Caco-2 (cell line): ENCODE data around the gene NTNG1. TPM values are rescaled to one million over a fixed set of nuclear protein-coding genes. Genes with fewer than 3 reads are reported as not detected.

Source experiments
- BruUV-seq: library from RNA; stranded (reverse); fragments of 400-500 nt; replicated peaks from 2 replicates; lab custom pipeline; 2021; lab: Mats Ljungman, UMichigan
- CTCF ChIA-PET: fragments of 300-600 bp; sonication (Branson Sonifier 250); formaldehyde crosslinking; loops from one replicate; lab custom pipeline; 2022; ENCODE audit warnings: antibody characterized with exemption; lab: Charles Lee
- POLR2A ChIA-PET: fragments of 300-600 bp; sonication (Branson Sonifier 250); formaldehyde crosslinking; loops from one replicate; lab custom pipeline; 2022; ENCODE audit warnings: antibody characterized with exemption; lab: Charles Lee
- DNase-seq, 2 experiments: peaks; one replicate each; pipeline versions ENCODE4 v3.0.0 to v3.0.0-alpha.2; 2020 to 2022
- H3K27me3 ChIP-seq: replicated peaks from 2 replicates; pipeline ENCODE4 v1.6.0; 2011; ENCODE audit warnings: low read length; ENCODE audit not compliant: control insufficient read depth, insufficient read depth
- H3K36me3 ChIP-seq: 2 replicates; pipeline ENCODE4 v1.5.1; 2011; ENCODE audit warnings: low read length; ENCODE audit not compliant: control insufficient read depth, insufficient read depth
- H3K4me1 ChIP-seq: fragments of 250-450 bp; sonication (Bioruptor Pico); 2 replicates; pipeline ENCODE4 v1.5.1; 2020; ENCODE audit warnings: mild to moderate bottlenecking
- H3K4me3 ChIP-seq: 2 replicates; pipeline ENCODE4 v1.5.1; 2011; ENCODE audit warnings: low read depth, mild to moderate bottlenecking, control low read depth, low read length
- H3K9me3 ChIP-seq: fragments of 250-450 bp; sonication (Bioruptor Pico); 2 replicates; pipeline ENCODE4 v1.5.1; 2020; ENCODE audit warnings: mild to moderate bottlenecking, moderate library complexity
- H3K27ac Mint-ChIP-seq: one replicate; pipeline ENCODE4 v1.8.0; 2022; ENCODE audit warnings: mixed read lengths; ENCODE audit not compliant: unreplicated experiment
- H3K27me3 Mint-ChIP-seq: one replicate; pipeline ENCODE4 v1.8.0; 2022; ENCODE audit warnings: mixed read lengths; ENCODE audit not compliant: insufficient read depth, unreplicated experiment
- H3K36me3 Mint-ChIP-seq: one replicate; pipeline ENCODE4 v1.8.0; 2022; ENCODE audit warnings: mild to moderate bottlenecking, mixed read lengths; ENCODE audit not compliant: insufficient read depth, unreplicated experiment
- H3K4me1 Mint-ChIP-seq: one replicate; pipeline ENCODE4 v1.8.0; 2022; ENCODE audit warnings: low read depth, mixed read lengths; ENCODE audit not compliant: unreplicated experiment
- H3K4me3 Mint-ChIP-seq: one replicate; pipeline ENCODE4 v1.8.0; 2022; ENCODE audit warnings: mild to moderate bottlenecking, moderate library complexity, mixed read lengths; ENCODE audit not compliant: unreplicated experiment
- H3K9me3 Mint-ChIP-seq: one replicate; pipeline ENCODE4 v1.8.0; 2022; ENCODE audit warnings: mixed read lengths; ENCODE audit not compliant: unreplicated experiment
- CTCF ChIP-seq, 2 experiments: fragments of 200-600 bp in 1 of 2; IDR thresholded peaks; 1 replicate in 1 of 2; 2 replicates in 1 of 2; pipeline versions ENCODE4 v1.5.1 to v1.8.0; 2011 to 2022; ENCODE audit warnings: antibody characterized with exemption in 1 of 2, control low read depth in 1 of 2, inconsistent platforms in 1 of 2, low read depth in 1 of 2, low read length in 1 of 2, mild to moderate bottlenecking in 1 of 2, moderate library complexity in 1 of 2; ENCODE audit not compliant: insufficient read depth in 1 of 2, severe bottlenecking in 1 of 2, unreplicated experiment in 1 of 2
- intact Hi-C: fragments of 100-400 bp; cut with micrococcal nuclease; formaldehyde crosslinking; loops from one replicate; pipeline ENCODE4 v1.10.0; 2022; ENCODE audit not compliant: unreplicated experiment
- total RNA-seq: library from RNA; stranded (reverse); gene quantifications from 2 replicates; pipeline ENCODE4 v1.2.3, GENCODE V29; 2022

Gene NTNG1
- total RNA-seq, 1 experiment from 2014 or later: not detected

DNA sequence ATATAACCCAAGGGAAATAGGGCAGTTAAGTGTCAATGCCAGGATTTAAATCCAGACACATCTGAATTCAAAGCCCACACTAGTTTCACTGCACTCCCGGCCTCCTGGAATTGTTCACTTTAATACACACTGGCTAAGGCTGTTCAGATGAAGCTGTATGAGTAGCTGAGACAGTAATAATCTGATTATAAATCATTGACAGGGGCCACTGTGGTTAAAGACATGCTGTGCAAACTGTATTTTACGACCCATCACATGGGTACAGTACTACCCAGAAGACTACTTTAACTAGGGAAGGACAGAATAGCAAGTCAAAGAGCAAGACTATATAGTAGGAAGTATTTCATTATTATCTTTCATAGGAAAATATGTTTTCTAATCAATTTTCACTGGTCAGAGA, 16.1 kb upstream of the NTNG1 start:
- intact Hi-C loops: no loop called here

DNA sequence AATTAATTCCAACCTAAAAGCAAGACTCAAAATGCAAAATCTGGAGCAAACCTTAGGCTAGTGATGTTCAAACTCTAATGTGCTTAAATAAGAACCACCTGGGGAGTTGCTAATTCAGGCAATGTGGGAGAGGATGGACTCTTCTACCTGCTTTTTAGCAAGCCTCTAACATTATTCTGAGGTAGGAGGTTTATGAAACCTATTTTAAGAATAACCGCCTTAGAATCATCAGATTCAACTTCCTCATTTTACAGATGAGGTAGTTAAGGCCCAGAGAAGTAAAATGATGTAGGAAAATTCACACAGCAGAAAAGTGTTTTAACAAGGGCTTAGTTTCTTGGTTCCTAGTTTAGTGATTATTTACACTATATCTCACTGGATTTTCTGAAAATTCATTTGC, 8.6 kb upstream of the NTNG1 start:
- Histone ChIP-seq H3K4me1 (no peaks in the 10 kb centered on the region), H3K9me3 (no peaks in the 10 kb centered on the region), H3K4me3 (no peak overlapping the region), H3K27me3 (no peaks in the 10 kb centered on the region), H3K36me3 (no peaks in the 10 kb centered on the region)
- no peak overlapping the region for H3K4me3 Mint-ChIP-seq
- no peak overlapping the region for H3K27ac Mint-ChIP-seq
- CTCF ChIA-PET: no interaction called here
- POLR2A ChIA-PET: no interaction called here
- no peaks in the 10 kb centered on the region for H3K9me3 Mint-ChIP-seq
- H3K4me1 Mint-ChIP-seq: no peaks in the 10 kb centered on the region
- peaks cover 3% of the 10 kb centered on the region for H3K27me3 Mint-ChIP-seq
- no TSS peak for BruUV-seq
- no peak for TF ChIP-seq CTCF (IDR thresholded peaks at IDR 0.05; ENCODE audit: insufficient read depth in 1 of 2, low read depth in 1 of 2, low read length in 1 of 2, severe bottlenecking in 1 of 2, unreplicated experiment in 1 of 2)
- DNase-seq: no peak
- intact Hi-C loops: no loop called here
- H3K36me3 Mint-ChIP-seq: no peaks in the 10 kb centered on the region

More for the DNA sequence above, 16.1 kb upstream of the NTNG1 start:
- no peak for DNase-seq
- H3K27me3 ChIP-seq: no peaks in the 10 kb centered on the region
- TF ChIP-seq CTCF (IDR thresholded peaks at IDR 0.05; ENCODE audit: insufficient read depth in 1 of 2, low read depth in 1 of 2, low read length in 1 of 2, severe bottlenecking in 1 of 2, unreplicated experiment in 1 of 2): no peak
- Mint-ChIP-seq H3K4me3 (no peak overlapping the region), H3K27me3 (no peaks in the 10 kb centered on the region), H3K4me1 (no peaks in the 10 kb centered on the region), H3K36me3 (no peaks in the 10 kb centered on the region), H3K27ac (no peak overlapping the region), H3K9me3 (no peaks in the 10 kb centered on the region)
- H3K4me3 ChIP-seq: no peak overlapping the region
- CTCF ChIA-PET: no interaction called here
- no peaks in the 10 kb centered on the region for H3K4me1 ChIP-seq
- BruUV-seq: no TSS peak
- POLR2A ChIA-PET: no interaction called here
- no peaks in the 10 kb centered on the region for H3K9me3 ChIP-seq
- H3K36me3 ChIP-seq: no peaks in the 10 kb centered on the region

DNA sequence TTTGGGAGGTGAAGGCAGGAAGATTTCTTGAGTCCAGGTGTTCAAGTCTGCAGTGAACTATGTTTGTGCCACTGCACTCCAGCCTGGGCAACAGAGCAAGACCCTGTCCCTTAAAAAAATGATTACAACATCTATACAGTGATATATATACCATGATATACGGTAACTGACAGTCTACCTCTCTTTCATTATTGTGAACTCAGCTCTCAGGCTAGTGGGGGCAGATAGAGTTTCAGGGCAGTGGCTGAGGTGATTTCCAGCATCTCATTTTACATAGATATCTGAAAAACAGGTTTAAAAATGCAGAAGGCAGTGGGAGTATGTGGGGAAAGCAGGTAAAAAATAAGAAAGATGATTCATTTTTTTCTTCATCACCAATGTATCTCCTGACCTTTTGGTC, 8.1 kb upstream of the NTNG1 start:
- H3K9me3 ChIP-seq: no peaks in the 10 kb centered on the region
- no peaks in the 10 kb centered on the region for H3K4me1 ChIP-seq
- Mint-ChIP-seq H3K27ac (no peak overlapping the region), H3K9me3 (no peaks in the 10 kb centered on the region), H3K36me3 (no peaks in the 10 kb centered on the region), H3K4me1 (no peaks in the 10 kb centered on the region), H3K4me3 (no peak overlapping the region), H3K27me3 (peaks cover 3% of the 10 kb centered on the region)
- POLR2A ChIA-PET: no interaction called here
- no peak for TF ChIP-seq CTCF (IDR thresholded peaks at IDR 0.05; ENCODE audit: insufficient read depth in 1 of 2, low read depth in 1 of 2, low read length in 1 of 2, severe bottlenecking in 1 of 2, unreplicated experiment in 1 of 2)
- H3K36me3 ChIP-seq: no peaks in the 10 kb centered on the region
- CTCF ChIA-PET: no interaction called here
- intact Hi-C loops: no loop called here
- H3K27me3 ChIP-seq: no peaks in the 10 kb centered on the region
- no TSS peak for BruUV-seq
- no peak overlapping the region for H3K4me3 ChIP-seq
- no peak for DNase-seq
